Fibroblast of skin of abdomen (primary cell): ENCODE data around the gene GNB2.

Experiments
- DNase-seq: peaks from one replicate; pipeline ENCODE4 v3.0.0-alpha.2; 2013

Gene GNB2

DNA sequence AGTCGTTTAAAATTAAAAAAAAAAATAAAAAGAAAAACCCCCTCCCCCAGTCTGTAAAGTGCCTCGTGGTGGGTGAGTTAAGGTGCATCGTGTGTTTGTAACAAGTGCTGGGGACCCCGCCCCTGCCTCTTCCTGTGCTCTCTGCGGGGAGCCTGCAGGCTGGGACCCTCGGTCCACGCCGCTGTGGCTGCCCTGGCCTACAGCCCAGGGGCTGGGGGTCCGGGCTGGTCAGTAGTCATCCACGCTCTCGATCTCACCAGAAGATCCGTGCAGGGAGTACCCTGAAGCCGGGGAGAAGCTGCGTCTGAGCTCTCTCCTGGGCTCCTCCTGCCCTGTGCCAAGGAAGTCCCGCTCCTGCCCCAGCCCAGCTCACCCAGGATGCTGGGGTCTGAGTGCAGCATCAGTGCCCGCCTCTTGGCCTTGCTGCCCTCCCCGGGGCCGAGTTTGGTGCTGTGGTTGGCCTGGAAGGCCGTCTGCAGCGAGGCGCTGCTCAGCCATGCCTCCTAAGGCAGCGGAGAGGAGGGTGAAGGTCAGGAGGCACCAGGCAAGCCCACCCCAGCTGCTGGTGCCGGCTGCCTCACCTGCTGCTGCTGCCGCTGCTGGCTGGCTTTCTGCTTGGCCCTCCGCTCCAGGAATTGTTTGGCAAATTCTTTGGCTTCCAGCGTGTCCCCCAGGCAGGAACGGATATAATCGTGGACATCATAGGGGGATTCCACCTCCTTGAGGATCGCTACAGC is 8.1 kb downstream of the GNB2 start:
- no peak for DNase-seq

DNA sequence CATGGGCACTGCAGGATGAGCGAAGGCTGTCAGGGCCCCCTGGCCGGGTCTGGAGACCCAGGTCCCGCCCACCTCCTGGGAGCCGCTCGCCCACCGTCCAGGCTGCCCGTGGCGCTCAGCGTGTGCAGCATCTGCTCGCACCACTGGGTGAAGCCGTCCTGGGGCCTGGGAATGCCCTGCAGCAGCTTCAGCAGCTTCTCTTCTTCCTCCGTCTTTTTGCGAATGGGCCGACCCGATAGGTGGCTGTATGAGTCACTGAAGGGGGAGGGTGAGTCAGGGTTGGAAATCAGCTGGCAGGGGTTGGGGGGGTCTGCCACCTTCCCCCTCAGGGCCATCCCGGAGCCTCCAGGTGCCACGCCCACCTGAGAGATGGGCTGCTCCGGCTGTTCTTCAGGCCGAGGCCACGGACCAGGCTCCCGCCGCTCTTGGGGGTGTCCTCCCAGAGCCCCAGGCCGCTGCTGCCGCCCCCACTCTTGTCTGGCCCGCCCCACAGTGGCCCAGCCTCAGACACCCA is 8.7 kb downstream of the GNB2 start:
- DNase-seq: peak; percentile 31

DNA sequence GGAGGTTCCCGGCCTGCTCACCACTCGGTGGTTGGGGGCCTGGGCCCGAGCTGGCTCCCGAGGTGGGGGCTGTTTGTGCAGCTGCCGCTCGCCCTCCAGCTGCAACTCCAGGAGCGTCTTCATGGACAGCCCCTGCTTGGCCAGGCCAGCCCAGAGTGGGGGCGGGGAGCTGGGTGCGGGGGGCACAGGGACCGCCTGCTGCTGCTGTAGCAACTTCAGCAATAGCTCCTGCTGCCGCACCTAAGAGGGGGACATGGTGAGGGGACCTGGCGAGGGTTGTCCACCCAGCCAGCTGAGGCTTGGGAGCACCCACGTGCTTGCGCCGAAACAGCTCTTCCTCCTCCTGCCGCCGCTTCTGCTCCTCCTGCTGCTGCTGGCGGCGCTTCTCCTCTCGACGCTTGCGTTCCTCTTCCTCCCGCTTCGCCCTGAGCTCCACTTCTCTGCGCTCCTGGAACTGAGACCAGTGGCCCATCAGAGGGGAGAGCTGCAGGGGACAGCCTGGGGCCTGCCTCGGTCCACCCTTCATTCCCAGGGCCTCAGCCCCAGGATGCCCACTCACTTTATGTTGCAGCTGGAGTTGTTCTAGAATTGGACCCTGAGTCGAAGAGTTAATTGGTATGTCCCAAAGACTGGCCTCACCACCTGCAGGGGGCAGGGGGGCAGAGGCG is 9.6 kb downstream of the GNB2 start:
- no peak for DNase-seq

DNA sequence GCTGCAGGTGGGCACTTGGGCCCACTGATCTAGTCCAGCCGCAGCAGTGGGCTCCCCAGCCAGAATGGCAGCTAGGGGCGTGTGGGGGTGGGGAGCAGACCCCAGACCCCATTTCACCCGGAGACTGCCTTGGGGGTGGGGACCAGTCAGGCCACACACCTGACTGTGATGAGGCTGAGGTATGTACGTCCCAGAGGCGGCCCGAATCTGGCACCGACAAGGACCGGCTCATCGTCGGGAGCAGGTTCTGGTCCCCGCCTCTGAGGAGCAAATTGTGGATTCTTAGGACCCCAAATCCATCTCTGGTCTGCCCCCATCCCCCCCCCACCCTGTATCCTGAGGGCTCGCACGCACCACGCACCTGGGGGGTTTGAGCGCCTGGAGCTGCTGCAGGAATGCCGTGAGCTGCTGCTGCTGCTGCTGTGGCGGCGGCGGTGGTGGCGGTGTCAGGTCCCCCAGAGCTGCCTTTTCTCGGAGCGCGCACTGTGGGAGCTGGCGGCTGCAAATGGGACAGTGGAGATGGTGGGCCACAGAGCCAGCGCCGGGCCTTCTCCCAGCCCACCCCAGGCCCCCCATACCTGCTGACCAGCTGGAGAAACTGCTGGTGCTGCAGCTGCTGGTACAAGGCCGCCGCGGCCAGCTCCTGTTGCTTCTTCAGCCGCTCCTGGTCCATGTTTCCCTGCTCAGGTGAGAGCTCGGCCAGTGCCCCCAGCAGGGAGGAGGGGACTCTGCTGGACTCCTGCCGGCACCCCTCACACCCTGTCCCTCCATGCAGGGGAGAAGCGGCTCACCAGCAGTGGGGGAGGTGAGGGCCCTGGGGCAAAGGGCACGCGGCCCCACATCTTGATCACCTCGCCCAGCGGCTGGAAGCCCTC is 10.4 kb downstream of the GNB2 start:
- DNase-seq: no peak

DNA sequence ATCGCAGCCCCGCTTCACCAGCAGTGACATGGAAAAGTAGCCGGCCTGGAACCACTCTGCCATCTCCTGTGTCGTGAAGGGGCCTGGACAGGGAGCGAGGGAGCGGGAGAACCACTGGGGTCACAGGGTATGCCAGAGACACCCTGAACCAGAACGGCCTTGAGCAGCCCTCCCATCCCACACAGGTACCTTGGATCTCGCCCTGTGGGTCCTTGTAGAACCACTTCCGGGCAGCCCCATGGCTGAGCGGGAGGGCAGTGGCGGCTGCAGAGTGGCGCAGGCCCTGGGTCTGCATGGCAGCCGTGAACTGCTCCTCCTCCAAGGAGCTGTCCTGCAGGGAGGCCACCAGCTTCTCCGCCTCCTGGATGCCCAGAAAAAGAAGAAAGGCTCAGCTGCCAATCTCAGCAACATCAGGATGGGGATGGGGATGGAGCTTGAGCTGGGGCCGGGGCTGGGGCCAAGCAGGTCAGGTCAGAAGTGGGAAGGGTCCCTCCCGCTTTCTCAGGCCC is 11.0 kb downstream of the GNB2 start:
- DNase-seq: no peak

DNA sequence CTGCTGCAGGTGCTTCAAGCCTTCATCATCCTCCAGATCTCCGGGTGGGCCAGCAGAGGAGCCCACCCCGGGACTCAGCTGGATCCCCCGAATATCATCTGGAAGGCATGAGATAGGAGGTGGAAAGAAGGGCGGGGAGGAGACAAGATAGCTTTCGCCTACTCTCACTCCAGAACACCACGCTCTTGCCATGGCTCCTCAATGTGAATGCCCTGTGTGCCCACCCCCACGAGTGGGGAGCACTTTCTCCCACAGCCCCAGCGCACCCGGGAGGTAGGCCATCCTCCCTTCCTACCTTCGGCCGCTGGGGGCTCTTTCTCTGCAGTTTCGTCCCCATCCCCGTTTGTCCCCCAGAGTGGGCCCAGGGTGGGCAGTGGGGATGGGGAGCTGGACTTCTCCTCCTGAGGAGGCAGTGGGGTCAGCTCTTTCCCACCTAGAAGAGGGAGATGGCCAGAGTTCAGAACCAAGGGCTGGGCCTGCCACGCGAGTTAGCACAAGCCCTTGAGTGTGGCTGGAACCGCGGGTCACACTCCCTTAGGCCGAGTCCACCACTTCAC is 11.6 kb downstream of the GNB2 start:
- no peak for DNase-seq

DNA sequence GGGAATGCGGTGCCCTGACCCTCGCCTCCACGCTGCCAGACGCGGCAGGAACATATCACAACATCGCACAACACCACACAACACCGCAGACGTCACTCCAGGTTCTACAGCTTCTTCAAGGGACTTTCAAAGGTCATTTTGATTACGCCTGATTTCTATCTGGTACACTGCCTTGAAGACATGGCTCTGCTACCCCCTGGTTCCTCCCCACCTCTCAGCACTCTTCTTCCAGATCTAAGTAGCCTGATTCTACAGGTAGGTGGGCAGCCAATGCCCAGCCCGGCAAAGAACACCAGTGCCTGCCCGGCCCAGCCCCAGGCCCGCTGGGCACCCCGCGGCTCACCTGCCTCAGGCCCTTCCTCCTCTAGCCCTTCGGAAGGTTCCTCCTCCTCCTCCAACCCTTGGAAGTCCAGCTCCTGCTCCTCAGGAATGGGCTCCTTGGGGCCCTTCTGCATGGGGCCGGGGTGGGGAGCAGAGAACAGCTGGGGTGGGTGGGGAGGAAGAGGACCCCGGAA is 12.1 kb downstream of the GNB2 start:
- DNase-seq: no peak

DNA sequence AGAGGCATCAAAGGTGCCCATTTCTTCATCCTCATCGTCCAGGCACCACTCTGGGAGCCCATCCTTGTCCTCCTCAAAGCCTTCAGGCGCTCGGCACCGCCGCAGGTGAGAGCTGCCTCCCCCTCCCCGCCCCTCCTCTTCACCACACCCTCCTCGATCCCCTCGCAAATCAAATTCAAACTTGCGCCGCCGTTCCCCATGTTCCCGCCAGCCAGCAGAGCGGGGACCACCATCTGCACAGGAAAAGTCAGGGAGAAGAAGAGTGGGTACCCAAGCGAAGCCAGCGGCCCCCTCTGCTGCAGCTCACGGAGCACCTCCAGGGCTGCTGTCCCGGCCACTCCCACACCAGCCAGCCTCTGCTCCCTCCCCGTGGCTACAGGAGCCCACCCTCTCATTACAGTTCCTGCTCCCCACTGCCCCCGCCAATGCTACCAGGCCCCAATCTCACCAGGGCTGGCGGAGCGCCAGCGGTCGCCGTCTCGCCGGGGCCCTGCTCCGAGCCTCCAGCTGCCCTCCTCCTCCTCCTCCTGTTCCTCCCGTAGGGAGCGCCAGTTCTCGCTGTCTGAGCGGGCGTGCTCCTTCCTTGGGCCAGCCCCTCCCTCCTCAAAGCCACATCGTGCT is 12.8 kb downstream of the GNB2 start:
- DNase-seq: no peak

DNA sequence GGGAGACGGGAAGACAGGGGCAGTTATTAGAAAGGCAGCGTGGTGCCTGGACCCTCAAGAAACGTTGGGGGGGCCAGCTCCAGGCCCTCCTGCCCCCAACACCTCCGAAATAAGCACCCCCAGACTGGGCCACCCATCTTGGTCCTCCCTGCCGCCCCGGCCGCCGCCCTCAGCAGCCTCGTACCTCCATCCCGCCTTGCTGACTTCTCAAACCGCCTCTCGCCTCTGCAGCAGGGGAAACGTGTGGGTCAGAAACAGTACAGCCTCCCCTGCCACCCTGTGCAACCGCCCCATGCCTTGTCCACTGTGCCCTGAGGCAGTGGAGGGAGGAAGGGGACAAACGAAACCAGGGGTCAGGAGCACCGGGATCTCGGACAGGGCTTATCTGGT is 13.3 kb downstream of the GNB2 start:
- DNase-seq: no peak

DNA sequence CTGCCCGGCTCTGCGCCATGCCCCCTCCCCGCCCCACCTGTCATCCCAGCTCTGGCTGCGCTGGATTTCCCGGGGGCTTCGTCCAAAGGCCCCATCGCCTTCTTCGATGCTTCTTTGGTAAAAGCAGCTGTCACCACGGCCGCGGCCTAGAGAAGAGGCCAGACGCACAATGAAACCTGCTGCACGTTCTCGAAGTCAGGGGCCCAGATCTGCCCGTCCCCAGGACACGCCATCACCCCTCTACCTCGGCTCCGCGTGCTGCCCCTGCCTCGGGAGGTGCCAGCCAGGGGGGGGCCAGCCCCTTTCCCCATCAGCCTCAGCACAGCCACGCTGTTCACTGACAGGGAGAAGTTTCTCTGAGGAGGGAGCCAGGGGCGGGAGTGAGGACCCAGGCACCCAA is 13.7 kb downstream of the GNB2 start:
- DNase-seq: no peak

DNA sequence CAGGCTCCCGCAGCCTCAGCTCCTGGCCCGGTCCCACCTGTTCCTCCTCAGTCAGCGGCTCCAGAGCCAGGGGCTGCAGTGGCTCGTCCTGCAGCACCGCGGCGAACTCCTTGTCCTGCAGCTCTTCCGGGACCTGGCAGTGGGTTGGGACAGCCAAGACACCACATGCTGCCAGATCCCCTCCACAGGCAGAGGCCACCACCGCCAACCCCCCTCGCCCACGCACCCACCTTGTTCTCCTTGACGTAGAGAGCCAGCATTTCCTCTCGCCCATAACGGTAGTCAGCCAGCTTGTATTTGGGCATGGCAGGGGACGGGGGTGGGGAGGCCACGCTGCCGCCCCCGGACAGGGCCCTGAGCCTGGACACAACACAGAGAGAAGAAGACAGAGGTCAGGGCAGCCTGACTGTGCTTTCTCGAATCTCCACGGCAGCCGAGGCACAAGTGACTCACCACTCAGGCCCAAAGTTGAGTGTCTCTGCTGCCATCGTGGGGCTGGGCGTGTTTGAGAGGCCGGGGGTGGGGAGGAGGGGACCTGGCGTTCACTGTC is 14.3 kb downstream of the GNB2 start:
- no peak for DNase-seq

DNA sequence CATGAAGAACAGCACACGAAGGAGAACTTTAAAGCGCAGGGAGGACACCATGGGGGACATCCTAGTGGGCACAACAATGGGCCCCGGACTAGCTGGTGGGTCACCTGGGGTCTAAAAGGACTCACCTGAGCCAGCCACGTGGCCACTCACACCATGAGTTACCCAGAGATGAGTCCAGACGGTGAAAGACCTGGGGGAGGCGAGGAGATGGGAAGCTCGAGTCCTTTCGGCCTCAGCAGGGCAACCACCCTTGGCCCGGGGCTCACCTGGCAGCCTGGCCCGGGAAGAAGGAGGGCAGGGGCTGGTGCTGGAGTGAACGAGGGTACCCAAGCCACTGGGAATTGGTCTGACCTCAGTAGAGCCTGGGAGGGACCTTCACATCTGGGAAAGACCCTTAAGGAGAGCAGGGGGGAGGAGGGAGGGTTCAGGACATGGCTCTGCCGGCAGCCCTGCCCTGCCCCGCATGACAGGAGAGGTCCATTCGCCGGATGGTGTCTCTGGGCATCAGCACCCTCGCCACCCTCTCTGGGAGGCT is 14.9 kb downstream of the GNB2 start:
- no peak for DNase-seq

DNA sequence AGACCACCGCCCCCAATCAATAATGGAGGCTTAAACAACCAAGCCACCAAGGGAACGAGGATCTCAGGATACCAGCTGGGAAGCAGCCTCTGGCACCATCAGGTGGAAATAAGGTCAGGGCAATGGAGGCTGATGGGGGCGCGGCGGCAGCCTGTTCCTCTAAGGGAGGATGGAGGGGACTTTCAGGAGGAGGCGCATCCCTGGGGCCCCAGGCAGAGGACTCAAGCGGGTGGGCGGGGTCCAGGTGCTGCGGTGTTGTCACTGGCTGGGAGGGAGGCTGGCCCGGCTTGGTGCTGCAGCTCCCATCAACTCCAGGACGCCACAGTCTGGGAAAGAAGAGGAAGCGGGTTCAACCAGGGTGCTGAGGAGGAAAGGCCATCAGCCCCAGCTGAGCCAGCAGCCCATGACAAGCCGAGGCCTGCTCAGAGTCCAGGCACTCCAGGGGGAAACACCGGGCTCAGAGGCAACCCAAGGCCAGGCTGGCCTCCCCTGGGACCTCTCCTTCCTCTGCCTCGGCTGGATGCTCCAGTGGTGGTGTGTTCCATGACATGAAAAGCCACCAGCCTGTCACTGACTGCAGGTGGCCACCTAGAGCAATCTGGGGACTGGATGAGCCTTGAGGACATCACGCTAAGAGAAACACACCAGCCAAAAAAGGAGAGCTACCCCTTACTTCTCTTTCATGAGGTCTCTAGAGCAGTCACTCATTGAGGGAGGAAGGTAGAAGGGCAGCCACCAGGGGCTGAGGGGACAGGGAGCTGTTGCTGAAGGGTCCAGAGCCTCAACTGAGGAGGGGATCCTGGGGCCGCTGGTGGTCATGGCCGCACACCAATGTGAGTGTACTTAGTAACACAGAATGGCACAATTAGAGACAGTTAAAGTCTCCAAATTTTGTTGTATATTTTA is 15.9 kb downstream of the GNB2 start:
- no peak for DNase-seq

DNA sequence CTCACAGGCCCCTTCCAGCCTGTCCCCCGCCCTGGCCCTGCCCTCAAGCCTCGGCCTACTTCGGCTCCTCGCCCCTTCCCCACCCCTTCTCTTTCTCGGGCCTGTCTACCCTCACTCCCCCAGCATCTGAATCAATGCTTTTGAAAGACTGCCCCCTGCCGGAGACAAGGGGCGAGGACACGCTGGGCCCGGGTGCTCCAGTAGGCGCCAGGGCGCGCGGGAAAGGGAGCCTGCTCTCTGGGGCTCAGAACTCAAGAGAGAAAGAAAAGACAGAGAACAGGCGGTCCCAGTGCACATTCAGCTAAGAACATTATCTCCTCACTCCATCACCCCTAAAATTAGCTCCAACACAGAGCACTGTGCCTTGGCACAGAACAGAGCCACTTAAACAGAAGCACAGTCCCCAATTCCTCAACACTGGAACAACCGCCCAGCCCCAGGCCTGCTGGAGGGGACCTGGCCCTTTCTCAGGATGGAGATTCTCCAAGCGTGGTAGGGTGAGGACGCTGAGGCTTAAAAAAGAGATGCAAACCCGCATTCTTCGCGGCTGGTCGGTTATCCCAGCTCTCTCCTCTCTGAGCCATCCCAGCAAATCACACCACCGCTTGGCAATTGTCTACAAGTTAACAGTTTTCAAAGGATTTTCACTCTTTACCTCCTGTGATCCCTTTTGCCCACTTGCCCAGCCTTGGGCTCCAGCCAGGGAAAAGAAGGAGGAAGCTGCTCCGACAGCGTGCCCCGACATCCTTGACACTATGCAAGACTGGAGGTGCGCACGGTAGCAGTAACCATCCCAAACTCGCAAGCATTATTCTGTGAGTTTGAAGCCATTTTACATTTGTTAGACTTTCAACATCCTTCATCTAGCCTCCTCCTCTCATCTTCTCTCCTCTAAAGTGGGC is 18.4 kb downstream of the GNB2 start:
- peak; percentile 64 for DNase-seq

DNA sequence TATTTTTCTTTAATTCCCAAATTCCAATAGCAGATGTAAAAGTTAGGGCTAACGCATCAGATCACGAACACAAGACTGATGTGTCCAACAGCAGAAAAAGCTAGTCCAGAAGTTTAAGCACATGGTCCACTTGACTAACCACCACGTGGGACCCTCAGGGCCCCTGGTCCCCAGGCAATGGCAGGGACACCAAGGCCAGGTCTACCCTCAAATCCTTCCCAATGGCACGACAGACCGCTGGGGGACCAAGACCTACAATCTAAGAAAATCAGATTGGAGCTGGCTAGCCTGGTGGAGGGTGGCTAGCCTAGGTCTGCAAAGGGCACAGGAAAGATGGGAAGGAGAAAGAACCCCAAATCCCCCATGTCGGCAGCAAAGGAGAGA is 19.0 kb downstream of the GNB2 start:
- DNase-seq: no peak

DNA sequence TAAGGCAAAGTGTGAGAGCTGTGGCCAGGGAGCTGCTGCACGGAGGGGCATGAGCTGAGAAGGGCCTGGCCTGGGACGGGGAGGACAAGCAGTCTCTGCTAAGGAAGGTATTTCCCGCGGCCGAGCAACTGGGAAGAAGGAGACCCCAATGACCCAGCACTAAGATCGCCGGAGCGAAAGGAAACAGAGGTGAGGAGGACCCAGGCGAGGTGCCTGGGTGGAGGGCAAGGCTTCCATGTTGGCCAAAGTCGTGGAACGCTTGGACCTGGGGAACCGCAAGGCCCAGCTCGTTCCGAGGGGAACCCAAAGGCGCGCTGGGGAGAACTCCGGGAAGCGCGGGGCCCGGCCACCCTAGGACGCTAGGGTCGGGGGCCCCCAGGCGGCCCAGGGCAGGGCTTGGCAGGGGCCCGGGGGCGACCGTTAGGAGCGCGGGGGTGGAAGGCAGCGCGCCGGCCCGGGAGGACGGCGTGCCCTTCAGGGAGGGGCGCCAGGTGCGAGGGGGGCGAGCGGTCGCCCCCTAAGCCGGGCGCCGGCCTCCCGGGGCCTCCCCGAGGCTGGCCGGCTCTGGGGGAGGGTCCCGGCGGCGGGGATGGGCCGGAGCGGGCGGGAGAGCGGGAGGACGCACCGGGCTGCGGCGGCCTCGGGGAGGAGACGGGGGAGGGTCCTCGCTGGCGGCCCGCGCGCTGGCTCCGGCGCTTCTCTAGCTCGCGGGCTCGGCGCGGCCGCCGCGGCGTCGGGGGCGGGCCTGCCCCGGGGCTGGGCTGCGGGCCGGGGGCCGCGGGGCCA is 20.0 kb downstream of the GNB2 start:
- no peak for DNase-seq

DNA sequence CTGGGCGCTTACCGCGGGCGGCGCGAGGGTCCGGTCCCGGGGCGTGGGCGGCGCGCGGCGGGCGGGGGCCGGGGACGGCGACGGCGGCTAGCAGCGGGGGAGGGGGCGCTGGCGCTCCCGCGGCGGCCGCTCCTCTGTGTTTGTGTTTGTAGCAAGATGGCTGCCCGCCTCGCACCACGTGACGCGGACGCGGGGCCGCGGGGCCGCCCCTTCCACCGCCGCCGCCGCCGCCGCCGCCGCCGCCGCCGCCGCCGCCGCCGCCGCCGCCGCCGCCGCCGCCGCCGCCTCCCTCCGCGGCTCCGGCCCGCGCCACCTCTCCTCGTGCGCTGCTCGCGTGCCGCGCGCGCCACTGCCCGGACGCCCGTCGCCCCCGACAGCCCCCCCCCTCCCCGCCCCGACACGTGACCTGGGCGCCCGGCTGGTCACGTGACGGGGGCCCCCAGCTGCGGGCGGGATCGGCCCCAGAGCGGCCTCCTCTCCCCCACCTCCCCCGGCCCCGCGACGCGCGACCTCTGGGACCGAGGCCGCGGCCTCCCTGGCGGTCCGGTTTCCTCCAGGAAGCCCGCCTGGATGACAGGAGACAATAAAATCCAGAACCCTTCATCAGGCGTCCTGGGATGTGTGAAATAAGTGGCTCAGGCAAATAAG is 20.7 kb downstream of the GNB2 start, which contains the start of gene GIGYF1:
TSS of gene GIGYF1 (minus strand) at position 153 of the 648 bp plus-strand sequence. CDS start 6,012 bp downstream, outside the sequence.
- peak; percentile 68 for DNase-seq

DNA sequence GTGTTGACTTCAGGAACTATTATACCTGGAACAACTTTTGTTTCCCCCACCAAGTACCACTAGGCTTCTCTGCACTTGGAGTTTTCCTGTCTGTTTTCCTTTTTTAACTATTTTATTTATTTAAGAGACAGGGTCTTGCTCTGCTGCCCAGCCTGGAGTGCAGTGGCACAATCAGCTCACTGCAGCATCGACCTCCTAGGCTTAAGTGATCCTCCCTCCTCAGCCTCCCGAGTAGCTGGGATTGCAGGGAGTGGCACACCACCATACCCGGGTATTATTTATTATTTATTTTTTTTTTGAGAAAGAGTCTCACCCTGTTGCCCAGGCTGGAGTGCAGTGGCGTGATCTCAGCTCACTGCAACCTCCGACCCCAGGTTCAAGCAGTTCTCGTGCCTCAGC is 22.6 kb downstream of the GNB2 start:
- no peak for DNase-seq
